NCI-H2081 (cell line): ENCODE data around the gene SULT2B1.
"Not testable (repeated sequence)": the region's sequence is repeated elsewhere in the genome, so short reads cannot be mapped to it uniquely, and the experiment has no call there.

ENCODE experiments used
- DNase-seq, 2 experiments: peaks; one replicate each; lab custom pipeline; 2025; lab: John Stamatoyannopoulos, UW

Gene SULT2B1

DNA sequence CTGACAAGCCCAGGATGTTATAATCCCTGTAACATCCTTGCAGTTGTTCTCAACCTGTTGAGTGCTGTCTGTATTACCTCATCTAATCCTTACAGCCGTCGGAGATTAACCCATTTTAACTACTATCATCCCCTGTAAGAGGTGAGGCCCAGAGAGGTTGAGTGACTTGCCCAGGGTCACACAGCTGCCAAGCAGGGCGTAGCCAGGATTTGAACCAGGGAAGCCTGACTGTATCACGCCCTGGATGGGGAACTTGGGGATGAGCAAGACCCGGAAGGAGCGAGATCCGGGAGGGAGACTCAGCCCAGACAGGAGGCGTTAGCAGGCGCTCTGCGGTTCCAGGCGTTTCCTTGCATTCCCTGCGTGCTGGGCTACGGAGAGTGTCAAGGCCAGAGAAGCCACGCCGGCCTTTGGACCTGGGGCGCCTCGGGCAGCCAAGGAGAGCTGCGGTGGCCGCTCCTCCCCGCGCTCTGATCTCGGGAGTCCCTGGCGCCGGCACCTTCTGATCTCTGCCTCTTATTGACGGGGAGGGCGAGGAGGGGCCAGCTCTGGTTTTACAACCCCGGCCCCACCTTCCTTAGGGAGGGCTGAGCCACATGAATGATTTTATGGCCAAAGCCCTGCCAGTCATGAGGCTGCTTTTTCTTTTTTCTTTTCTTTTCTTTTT lies 6.2 kb downstream of the SULT2B1 start:
- no peak for DNase-seq

DNA sequence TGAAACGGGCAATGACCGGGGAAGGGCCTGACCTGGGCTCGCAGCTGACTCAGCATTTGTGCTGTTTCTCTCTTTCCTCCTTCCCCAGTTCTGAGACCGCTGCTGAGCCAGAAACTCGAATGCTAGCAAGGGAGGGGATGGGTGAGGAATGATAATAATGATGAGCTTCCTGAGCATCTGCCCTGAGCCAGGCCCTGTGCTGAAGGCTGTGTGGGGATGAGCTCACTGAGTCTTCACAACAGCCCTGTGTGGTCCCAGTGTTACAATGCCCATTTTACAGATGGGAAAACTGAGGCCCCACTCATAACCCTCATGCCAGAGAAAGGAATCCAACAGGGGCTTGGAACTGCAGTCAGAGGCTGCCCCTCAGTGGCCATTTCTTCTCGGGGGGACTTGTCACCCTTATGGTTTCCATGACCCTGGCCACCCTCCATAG lies 8.1 kb downstream of the SULT2B1 start:
- DNase-seq, result no peak

DNA sequence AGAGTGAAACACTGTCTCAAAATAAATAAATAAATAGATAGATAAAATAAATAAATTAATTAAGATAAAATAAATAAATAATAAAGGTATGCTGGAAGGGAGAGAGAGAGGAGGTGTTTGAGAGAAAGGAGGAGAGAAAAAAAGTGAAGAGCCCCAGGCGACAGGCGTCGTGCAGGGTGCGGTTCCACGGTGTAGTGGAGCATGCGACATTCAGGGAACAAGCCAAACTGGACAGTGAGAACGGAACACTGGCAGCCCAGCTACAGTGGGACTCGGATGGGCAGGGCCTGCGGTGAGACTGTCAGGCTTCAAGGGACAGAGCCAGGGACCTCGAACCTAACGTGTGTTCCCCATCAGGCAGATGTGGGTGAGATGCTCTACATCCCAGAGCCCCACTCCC lies 9.4 kb downstream of the SULT2B1 start:
- no peak for DNase-seq

DNA sequence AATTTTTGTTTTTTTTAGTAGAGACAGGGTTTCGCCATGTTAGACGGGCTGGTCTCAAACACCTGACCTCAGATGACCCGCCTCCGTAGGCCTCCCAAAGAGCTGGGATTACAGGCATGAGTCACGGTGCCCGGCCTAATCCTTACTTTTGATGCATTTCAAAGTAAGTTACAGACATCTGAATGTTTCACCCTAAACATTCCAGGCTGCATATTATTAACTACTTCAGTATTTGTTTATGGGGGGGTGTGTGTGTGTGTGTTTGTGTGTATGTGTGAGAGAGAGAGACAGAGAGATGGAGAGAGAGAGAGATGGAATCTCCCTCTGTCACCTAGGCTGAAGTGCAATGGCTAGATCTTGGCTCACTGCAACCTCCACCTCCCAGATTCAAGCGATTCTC lies 13.1 kb downstream of the SULT2B1 start:
- DNase-seq, result no peak

DNA sequence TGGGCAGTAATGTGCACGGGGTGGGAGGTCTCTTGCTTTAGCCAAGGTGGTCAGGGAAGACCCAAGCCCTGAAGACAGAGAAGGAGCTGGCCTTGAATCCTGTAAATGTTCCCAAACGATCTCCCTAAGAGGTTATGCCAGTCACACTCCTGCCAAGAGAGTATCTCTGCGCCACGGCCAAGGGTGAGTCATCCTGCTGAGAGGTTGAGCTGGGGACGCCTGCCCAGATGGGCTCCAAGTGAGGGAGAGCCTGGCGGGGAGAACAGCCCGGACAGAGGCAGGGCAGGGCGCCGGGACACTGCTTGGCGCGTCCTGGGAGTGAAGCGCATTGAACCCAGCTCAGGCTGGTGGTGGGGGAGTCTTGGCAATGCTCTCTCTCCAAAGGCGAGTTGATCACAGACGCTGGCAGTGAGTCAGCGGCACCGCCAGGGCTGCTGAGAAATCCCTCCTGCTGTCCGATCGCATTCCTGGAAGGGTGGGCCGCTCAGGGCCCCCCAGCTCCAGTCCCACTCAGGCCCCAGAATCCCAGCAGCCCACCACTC lies 16.4 kb downstream of the SULT2B1 start:
- DNase-seq, result no peak

DNA sequence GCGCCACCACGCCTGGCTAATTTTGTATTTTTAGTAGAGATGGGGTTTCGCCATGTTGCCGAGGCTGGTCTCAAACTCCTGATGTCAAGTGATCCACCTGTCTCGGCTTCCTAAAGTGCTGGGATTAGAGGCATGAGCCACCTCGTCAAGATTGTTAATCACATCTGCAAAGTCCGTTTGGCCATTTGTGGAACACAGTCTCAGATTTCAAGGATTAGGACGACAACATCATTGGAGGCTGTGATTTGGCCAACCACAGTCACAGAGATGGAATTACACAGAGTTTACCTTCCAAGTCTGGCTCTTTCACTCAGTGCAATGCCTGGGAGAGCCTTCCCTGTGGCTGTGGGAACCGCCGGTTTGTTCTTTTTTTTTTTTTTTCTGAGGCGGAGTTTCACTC lies 17.8 kb downstream of the SULT2B1 start:
- DNase-seq, result no peak

DNA sequence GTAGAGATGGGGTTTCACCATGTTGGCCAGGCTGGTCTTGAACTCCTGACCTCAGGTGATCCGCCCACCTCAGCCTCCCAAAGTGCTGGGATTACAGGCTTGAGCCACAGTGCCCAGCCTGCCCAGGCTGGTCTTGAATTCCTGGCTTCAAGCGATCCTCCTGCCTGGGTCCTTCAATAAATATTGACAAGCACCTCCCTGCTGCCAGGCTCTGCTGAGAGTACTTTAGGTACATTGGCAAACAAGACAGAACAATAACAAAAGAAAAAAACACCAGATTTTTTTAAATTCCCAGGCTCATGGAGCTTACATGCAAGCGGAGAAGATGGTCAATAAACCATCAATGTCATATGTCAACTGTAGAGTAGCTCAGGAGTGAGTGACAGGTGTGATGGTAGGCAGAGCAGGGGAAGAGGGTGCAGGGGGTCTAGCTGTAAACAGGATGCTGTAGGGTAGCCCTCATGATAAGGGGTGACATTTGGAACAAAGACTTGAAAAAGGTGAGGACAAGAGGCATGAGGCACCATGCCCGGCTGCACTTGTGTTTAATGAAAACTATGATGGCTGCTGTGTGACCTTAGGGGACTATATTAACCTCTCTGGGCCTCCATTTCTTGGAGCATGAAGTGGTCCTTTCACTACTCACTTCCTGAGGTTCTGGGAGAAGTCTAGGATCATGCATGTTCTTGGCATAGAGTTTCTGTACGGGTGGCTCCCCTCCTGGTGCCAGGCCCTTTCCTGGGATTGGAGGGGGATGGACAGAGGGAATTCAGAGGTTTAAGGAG lies 19.6 kb downstream of the SULT2B1 start:
- no peak for DNase-seq

DNA sequence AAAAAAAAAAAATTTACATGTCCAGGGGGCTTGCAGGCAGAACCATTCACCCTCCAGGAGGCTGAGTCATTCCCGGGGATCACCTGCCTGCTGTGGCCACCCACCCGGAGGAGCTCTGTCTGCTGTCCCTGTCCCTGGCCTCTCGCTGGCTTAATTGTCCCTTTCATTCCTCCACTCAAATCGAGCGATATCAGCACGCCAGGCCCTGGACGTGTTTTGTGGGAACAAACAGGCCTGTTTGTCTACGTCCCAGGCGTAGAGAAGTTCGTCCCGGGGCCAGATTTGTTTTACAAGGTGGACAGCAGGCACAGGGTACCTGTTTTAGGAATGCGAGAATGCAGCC lies 21.2 kb downstream of the SULT2B1 start:
- no peak for DNase-seq

DNA sequence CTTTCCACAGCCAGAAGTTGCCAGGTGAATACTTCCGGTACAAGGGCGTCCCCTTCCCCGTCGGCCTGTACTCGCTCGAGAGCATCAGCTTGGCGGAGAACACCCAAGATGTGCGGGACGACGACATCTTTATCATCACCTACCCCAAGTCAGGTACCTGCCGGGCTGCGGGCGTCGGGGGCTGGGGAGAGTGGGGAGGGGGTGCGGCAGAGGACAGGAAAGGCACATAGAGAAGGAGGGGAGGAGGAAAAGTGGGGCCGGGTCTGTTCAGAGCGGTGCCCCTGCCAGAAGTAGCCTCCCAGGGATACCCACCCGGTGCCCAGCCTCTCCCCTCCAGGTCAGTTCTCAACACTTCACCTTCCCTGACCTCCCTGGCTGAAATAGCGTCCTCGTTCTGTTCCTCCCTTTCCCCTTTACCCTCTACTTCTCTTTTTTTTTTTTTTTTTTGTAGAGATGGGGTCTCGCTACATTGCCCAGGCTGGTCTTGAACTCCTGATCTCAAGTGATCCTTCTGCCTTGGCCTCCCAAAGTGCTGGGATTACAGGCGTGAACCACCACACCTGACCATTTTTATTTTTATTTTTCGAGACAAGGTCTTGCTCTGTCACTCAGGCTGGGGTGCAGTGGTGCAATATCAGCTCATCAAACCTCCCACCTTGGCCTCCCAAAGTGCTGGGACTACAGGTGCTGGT lies 24.1 kb downstream of the SULT2B1 start:
- no peak for DNase-seq

DNA sequence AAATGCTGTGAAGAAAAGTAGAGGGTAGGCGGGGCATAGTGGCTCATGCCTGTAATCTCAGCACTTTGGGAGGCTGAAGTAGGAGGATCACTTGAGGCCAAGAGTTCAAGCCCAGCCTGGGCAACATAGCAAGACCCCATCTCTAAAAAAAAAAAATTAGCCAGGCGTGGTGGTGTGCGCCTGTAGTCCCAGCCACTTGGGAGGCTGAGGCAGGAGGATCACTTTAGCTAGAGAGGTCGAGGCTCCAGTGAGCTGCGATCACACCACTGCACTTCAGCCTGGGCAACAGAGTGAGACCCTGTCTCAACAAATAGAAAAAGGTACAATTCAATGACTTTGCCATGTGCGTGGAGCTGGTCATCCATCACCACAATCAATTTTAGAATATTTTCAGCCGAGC lies 25.9 kb downstream of the SULT2B1 start:
- DNase-seq, result not testable (repeated sequence)

DNA sequence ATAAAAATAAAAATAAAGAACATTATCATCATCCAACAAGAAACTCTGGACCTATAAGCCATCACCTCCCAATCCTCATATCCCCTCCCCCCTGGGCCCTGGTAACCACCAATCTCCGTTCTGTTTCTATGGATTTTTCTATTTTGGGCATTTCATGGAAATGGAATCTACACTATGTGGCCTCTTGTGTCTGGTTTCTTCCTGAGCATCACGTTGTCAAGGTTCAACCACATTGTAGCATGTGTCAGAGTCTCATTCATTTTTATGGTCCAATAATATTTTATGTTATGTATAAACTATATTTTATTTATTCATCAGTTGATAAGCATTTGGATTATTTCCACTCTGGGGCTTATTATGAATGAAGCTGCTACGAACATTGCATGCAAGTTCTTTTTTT lies 26.9 kb downstream of the SULT2B1 start:
- DNase-seq, result no peak

DNA sequence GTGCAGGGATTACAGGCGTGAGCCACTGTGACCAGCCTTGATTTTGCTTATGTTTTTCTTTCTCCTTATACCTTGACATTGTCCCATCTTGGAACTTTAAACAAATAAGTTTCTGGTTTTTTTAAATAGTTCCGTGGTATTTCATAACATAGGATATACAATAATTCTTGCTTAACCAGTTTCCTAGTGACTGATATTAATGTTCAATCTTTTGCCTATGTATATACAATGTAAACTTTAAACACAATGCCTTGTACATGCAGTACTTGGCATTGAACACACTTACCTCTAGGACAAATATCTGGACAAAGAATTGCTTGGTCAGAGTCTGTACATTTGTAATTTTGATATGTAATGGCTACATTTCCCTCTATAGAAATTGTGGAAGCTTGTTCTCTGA lies 30.2 kb downstream of the SULT2B1 start:
- DNase-seq, result no peak

DNA sequence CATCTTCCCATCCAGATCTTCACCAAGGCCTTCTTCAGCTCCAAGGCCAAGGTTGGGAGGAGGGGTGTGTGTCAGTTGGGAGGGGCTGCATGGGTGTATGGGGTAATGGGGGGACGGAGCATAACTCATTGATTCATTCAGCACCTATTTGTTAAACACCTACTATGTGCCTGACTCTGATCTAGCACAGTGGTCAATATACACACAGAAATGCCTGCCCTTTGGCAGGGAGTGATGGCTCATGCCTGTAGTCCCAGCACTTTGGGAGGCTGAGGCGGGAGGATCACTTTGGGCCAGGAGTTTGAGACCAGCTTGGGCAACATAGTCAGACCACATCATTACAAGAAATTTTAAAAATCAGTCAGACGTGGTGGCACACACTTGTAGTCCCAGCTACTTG lies 35.4 kb downstream of the SULT2B1 start:
- no peak for DNase-seq

DNA sequence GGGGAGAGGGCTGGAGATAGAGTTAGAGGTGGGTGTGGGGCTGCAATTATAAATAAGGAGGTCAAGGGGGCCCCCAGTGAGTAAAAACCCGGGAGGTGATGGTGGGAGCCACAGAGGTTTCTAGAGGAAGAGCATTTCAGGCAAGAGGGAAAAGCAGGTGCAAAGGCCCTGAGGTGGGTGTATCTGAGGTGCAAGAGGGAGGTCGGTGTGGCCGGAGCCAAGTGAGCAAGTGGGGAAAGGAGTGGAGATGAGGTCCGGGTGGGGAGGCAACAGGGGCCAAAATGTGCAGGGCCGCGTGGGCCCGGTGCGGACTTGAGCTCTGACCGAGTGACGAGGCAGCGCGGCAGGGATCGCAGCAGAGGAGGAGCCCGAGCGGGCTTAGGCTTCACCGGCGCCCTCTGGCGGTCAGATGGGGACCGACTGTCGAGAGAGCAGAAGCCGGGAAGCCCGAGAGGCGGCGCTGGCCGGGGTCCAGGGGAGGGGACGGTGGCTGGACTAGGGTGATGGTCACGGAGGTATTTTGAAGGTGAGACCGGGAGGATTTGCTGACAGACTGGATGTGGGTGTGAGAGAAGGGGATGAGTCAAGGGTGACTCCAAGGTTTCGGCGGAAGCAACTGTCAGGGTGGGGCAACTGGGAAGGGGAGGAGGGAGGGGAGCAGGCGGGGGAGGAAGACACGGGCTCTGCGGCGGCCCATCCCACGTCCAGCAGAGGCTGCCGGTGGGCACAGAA lies 36.9 kb downstream of the SULT2B1 start:
- DNase-seq, result peak; percentile 82 to 83

DNA sequence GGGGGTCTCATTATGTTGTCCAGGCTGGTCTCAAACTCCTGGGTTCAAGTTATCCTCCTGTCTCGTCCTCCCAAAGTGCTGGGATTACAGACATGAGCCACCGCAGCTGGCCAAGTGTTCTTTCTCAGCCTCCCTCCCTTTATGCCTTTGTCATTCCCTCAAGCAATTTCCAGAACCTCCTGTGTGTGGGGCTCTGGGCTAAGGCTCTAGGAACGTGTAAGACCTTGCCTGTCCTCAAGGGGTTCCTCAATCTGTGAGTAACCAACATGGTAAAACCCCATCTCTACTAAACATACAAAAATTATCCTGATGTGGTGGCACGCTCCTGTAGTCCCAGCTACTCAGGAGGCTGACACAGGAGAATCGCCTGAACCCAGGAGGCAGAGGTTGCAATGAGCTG lies 39.0 kb downstream of the SULT2B1 start:
- no peak for DNase-seq

DNA sequence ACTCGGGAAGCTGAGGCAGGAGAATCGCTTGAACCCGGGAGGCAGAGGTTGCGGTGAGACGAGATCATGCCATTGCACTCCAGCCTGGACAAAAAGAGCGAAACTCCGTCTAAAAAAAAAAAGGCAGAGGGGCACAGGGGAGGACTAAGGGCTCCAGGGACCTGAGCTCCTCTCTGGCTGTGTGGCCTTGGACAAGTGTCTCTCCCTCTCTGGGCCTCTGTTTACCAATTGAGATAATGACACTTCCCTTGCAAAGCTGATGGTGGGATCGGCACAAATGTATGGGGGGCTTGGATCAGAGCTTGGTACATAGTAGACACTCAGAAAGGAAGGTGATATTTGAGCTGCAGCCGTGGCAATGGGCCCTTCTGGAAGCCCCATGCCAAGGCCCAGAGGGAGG lies 43.2 kb downstream of the SULT2B1 start:
- no peak for DNase-seq

DNA sequence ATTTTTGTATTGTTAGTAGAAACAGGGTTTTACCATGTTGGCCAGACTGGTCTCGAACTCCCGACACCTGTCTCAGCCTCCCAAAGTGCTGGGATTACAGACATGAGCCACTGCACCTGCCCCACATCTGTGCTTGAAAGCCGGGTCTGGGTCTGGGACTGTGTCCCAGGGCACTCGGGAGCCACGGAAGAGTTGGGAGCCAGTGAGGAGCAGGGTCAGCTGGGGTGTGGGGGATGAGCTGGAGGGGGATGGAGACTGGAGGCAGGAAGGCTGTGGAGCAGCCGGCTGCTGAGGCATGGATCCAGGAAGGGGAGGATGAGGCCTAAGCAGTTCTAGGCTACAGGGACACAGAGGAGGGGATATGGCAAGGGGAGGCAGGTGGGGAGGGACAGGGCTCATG lies 43.9 kb downstream of the SULT2B1 start:
- DNase-seq, result no peak

DNA sequence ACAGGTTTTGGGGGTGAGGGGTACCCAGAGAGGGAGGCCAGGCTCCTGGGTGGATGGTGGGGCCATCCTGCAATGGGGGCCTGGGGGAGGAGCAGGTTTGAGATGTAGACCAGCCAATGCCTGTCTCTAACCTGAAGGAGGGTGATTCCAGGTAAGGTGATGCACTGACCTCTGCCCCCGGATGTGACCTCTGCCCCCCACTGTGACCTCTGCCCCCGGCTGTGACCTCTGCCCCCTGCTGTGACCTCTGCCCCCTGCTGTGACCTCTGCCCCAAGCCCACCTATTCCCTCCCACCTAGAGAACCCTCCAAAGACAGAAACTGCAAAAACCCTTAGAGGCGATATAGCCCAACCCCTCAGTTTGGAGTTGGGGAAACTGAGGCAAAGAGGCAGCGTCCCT lies 44.3 kb downstream of the SULT2B1 start:
- no peak for DNase-seq

DNA sequence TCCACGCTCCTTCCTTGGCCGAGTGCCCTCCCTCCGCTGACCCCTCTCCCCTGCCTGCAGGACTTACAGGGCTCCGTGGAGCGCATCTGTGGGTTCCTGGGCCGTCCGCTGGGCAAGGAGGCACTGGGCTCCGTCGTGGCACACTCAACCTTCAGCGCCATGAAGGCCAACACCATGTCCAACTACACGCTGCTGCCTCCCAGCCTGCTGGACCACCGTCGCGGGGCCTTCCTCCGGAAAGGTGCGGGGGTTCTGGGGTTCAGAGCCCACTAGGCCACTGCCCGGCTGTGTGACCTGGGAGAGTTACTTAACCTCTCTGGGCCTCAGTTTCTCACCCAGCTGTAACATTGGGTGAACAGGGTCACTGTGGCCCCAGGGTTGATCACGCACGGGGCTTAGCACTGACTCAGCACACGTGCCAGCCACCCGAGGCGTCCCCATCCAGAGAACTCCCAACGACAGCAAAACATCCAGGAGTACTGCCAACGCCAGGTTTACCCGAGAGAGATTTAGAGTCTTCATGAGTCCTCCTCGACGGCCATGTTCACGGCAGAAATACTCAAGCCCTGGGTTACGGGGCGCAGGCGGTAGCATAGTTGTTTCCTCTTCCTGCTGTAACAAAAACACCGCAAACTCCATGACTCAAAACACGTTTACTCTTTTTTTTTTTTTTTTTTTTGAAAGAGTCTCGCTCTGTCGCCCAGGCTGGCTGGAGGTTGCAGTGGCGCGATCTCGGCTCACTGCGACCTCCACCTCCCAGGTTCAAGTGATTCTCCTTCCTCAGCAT lies 44.9 kb downstream of the SULT2B1 start:
- DNase-seq, result no peak

DNA sequence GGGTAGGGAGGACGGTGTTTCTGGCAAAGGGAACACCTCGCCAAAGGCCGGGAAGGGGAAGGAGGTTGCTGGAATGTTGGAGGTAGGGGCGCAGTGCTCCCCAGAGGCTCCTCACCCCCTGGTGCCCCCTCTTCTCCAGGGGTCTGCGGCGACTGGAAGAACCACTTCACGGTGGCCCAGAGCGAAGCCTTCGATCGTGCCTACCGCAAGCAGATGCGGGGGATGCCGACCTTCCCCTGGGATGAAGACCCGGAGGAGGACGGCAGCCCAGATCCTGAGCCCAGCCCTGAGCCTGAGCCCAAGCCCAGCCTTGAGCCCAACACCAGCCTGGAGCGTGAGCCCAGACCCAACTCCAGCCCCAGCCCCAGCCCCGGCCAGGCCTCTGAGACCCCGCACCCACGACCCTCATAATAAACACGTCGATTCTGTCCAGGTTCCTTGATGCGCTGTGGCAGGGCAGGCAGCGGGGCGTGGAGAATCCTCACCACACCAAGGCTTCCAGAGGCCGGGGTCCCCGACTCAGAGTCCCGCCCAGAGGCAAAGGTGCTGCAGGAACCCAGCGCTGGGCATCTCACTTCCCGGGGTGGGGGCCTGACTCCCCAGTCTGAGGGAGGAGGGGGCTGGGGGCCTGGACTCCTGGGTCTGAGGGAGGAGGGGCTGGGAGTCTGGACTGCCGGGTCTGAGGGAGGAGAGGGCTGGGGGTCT lies 47.2 kb downstream of the SULT2B1 start:
- no peak for DNase-seq
